PC-3 (cell line): ENCODE results near the gene SLC12A3.

Experiments used
- EZH2phosphoT487 ChIP-seq: fragments of 300-600 bp; sonication (generic); IDR thresholded peaks from 2 replicates; pipeline ENCODE4 v1.6.1; 2018; ENCODE audit warnings: mild to moderate bottlenecking, antibody characterized with exemption, low read length, borderline replicate concordance
- TF ChIP-seq, protein P1 (sequence below): fragments of 300-600 bp; sonication (generic); conservative IDR thresholded peaks from 2 replicates; pipeline ENCODE4 v1.5.1; 2017; ENCODE audit warnings: antibody characterized with exemption, low read depth, mild to moderate bottlenecking, low read length

DNA sequence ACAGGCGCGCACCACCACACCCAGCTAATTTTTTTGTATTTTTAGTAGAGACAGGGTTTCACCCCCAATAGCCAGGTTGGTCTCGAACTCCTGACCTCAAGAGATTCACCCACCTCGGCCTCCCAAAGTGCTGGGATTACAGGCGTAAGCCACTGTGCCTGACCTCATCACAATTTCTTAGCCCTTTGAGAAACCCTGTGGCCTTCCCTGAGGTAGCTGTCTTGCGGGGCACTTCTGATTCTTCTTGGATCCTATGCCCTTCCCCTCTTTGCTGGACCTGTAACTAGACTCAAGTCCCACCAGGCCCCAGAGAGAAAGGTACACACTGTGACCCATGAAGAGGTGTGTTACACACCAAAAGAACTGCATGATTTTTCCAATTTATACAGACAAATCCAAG is 83.2 kb downstream of the SLC12A3 start:
- TF ChIP-seq, protein P1, sequence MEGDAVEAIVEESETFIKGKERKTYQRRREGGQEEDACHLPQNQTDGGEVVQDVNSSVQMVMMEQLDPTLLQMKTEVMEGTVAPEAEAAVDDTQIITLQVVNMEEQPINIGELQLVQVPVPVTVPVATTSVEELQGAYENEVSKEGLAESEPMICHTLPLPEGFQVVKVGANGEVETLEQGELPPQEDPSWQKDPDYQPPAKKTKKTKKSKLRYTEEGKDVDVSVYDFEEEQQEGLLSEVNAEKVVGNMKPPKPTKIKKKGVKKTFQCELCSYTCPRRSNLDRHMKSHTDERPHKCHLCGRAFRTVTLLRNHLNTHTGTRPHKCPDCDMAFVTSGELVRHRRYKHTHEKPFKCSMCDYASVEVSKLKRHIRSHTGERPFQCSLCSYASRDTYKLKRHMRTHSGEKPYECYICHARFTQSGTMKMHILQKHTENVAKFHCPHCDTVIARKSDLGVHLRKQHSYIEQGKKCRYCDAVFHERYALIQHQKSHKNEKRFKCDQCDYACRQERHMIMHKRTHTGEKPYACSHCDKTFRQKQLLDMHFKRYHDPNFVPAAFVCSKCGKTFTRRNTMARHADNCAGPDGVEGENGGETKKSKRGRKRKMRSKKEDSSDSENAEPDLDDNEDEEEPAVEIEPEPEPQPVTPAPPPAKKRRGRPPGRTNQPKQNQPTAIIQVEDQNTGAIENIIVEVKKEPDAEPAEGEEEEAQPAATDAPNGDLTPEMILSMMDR = no peak
- TF ChIP-seq EZH2phosphoT487 = no peak
